Amniotic stem cell (primary cell): ENCODE measurements around the gene CRX.
"Not testable (repeated sequence)": the region's sequence is repeated elsewhere in the genome, so short reads cannot be mapped to it uniquely, and the experiment has no call there.

ENCODE experiments used
- DNase-seq: peaks from one replicate; lab custom pipeline; 2025; lab: John Stamatoyannopoulos, UW

Gene CRX

DNA sequence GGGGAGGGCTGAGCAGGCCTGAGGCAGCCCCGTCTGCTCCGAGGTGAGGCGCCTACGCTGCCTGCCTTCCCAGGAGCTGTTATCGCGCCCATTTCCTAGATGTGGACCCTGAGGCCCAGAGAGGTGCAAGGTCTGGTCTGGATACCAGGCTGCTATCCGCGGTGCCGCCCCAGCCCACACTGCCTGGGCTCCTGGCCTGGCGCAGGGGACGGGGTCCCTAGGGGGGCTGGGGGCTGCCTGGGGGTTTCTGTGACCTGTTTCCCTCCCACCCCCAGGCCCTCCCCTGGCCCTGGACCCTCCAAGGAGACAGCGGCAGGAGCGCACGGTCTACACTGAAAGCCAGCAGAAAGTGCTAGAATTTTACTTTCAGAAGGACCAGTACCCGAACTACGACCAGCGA lies 38.1 kb downstream of the CRX start:
- not testable (repeated sequence) for DNase-seq

DNA sequence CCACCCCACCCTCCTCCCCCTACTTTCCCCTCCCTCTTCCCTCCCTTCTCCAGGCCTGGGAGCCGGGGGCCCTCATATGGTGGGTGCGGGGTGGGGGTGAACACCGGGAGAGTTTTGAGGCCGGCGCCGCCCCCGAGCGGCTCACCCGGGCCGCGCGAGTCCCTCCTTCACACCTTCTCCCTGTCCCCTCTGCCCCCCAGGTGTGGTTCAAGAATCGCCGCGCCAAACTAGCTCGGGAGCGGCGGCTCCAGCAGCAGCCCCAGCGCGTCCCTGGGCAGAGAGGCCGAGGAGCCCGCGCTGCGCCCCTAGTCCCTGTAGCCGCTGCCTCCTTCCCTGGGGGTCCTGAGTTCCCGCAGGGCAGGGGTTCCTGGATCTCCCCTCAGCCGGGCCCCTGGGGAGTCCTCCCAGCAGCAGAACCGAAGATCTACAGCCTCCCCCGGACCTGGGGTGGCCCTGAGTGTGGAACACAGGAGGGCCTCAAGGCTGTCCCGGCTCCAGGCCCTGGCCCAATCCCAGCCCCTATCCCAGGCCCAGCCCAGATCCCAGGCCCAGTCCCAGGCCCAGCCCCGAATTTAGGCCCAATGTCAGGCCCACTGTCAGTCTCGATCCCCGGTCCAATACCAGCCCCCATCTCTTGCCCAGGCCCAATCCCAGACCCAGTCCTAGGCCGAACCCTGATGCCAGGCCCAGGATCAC lies 39.0 kb downstream of the CRX start:
- DNase-seq = no peak

DNA sequence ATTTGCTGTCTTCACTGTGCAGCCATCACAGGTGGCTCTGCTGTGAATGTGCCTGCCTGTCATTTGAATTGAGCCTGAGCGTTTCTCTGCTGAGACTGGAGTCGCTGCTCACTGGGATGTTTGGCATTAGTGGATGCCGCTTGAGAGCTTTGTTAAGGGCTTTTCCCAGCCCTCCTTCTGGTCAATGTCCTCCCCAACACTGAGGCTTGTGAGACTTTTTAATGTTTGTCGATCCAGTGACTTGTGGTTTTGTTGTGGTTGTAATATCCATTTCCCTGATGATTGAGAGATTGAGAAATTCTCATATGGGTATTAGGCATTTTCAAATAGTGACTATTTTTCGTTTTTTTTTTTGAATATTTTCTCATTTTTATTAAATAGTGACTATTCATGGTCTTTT lies 39.9 kb downstream of the CRX start:
- no peak for DNase-seq

DNA sequence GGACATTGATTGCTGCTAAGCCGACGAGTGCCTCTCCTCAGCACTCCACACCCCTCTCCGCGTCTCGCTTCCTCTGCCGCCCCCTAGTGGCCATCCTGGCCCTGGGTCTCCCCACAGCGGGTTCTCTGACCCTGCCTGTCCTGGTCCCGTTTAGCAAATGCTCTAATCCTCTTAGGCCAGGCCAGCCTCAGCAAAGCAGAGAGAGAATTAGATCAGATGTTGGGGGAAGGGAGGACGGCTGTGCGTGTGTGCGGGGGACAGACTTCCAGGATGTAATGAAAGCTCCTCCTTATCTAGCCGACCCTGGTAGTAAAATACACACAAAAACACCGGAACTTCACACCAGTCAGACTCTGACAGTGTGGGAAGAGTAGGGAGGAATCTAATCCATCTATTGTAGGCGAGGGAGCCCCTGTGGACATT lies 41.8 kb downstream of the CRX start:
- peak; percentile 27 for DNase-seq

DNA sequence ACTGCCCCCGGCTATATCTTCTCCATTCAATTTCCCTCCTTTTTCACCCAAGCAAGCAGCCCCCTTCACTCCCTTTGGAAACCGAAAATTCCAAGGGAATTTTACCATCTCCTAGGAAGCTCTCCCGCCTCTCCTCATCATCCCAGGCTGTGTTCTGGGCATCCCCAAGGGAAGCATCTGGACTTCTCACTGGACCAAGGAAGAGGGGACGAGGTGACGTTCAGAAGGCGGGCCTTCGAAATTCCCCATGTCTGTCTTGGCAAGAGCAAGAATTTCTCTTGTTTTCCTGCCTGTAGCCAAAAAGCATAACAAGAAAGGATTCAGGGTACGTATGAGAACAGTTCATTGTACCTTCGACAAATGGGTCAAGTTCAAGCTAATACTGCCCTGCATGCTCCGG lies 43.4 kb downstream of the CRX start:
- no peak for DNase-seq

DNA sequence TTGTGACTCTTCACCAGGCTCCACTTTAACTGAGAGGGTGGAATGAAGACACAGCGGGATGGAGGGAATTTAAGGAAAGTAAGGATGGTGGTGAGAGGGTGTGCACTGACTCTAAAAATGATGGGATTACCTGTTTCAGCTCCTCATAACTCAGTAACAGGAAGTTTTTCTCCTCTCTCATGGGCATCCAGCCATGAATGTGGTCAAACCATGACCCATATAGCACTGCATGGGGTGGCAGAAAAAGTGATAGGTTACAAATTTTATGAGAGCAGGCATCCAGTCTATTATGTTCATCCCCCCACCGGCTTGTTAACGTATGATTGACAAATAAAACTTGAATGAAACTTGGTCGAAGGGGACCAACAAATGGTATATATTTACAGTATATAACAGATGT lies 57.2 kb downstream of the CRX start:
- DNase-seq = no peak

DNA sequence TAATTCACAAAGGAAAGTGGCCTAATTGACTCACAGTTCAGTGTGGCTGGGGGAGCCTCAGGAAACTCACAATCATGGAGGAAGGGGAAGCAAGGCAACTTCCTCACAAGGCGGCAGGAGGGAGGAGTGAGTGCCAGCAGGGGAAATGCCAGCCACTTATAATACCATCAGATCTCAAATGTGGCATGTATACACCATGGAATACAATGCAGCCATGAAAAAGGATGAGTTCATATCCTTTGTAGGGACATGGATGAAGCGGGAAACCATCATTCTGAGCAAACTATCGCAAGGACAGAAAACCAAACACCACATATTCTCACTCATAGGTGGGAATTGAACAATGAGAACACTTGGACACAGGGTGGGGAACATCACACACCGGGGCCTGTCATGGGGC lies 57.6 kb downstream of the CRX start:
- not testable (repeated sequence) for DNase-seq

DNA sequence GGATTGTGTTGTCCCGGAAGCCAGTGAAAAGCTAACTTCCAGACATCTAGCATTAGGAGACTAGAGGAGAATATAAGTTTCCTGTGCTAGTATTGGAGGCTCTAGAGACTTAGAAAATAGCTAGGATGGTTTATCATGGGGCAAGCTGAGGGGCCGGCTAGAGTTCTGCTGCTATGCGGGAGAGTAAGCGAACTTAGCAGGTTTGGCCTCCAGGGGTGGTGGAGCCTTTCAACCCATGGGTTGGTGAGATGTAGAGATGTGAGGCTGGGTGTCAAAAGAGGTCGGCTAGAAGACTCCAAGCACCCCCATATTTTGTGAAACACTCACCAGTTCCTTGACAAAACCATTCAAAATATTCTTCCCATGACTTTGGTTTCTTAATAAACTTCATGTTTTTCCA lies 60.0 kb downstream of the CRX start:
- no peak for DNase-seq

DNA sequence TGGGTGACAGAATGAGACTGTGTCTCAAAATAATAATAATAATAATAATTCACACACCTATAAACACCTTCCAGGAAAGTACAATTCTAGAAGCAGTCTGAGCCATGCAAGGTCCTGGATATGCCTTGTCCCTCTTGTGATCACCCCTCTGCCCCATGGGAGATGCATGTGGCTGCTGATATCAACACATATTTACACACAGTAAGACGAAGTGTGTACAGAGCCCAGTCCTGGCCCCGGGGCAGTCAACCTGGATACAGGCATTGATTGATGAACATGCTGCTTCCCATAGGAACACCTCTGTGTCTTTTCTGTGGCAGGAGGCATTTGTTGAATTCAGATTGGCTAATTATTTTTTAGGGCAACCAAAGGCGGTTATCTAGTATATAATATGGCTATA lies 61.2 kb downstream of the CRX start:
- no peak for DNase-seq

DNA sequence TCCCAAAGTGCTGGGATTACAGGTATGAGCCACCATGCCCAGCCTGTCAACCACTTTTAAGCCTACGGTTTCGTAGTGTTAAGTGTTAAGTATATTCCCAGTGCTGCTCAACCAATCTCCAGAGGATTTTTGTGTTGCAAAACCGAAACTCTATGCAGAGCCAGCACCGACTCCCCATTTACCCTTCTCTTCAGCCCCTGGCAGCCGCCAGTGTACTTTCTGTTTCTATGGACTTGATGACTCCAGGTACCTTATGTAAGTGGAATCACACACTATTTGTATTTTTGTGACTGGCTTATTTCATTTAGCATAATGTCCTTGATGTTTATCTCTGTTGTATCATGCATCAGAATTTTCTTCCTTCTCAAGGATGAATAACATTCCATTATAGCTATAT lies 63.3 kb downstream of the CRX start:
- DNase-seq = no peak

DNA sequence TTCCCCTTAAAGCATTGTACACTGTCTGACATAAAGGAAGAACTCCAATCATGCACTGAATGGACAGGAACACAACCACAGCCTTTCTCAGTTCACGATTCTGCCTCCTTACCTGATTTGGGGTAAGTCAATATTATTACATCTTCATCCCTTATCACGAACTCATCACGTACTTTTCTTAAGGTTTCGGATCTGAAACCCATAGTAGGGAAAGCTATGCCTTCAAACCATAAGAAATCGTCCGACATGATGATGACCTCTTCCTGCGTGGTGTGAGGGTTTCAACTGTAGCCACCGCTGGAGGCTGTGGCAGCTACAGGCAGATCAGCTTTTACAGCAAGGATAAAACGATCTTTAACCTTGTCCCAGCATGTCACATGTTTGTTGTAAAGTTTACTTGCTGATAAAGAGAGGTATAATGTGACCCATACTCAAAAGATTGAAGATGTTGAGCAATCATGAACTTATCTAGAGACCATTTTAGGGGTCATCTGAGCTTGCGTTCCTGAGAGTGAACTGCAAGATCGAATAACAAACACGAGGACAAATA lies 64.3 kb downstream of the CRX start, which contains the start of gene SULT2A1:
TSS of gene SULT2A1 (minus strand) at position 306 of the 550 bp plus-strand sequence. CDS start at position 248, 58 bp downstream.
- DNase-seq = no peak

DNA sequence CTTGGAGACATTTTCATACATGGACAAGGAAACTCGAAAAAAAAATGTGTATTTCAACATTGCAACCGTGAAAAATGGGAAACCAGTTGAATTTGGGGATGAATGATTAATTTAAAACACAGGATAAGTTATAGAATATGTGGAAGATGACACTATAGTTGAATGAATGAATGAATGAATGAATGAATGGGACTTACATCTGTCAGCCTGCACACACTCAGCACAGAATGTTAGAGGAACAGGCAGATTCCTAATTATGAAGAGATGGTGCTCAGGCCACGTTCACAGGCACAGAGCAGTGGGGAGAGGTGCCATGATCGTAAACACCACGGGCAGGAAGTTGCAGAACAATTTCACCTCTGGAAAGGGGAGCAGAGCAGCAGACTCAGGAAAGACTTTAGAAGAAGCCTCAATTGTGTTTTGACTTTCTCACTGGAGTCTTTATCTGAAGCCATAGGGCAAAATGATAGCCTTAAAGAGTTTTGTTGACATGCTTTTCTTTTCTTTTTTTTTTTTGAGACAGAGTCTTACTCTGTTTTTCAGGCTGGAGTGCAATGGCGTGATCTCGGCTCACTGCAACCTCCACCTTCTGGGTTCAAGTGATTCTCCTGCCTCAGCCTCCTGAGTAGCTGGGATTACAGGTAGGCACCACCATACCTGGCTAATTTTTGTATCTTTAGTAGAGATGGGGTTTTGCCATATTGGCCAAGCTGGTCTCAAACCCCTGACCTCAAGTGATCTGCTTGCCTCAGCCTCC lies 69.3 kb downstream of the CRX start:
- no peak for DNase-seq

DNA sequence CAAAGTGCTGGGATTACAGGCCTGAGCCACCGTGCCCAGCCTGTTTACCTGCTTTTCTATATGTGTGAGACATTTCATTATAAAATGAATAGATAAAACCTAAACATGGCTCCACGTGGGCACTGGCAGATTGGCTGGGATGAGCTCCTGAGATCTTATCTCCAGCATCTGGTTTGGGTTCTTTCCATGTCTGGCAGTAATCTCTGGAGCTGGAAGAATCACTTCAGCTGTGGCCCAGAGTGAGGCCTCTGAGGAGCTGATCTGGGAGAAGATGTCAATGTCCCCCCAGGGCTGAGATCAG lies 69.8 kb downstream of the CRX start:
- DNase-seq = no peak

DNA sequence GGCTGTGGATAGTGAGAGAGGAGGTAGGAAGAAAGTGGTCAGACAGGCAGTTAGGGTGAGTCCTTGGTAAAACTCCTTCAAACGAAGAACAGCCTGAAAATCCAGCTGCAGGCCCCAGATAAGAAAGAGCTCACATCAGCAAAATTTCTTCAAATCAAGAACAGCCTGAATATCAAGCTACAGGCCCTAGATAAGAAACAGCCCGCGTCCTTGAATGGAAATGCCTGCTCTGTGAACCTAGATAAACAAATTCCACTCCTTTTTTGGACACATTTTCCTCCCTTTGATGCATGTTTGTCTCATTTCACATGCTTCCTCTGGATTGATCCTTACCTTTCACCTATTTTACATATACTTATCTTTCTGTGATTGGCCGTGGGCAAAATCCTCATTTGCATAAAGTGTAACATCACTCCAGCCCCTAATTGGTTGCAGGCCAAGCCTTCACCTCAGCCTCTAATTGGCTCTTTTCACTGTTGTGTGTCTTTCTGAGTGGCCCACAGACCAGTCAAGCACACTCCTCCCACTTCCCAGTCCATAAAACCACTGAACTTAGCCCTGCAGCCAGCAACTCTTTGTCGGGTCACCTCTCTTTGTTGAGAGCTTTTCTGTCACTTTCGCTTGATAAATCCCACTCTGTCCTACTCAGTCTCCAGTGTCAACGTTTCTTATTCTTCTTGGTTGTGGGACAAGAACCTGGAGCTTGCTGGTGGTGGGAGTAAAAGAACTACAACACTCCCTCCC lies 70.4 kb downstream of the CRX start:
- DNase-seq = no peak
